Left ventricle myocardium inferior (tissue), 1 donor: ENCODE measurements around the gene REC114. TPM values are rescaled to one million over a fixed set of nuclear protein-coding genes. Genes with fewer than 3 reads are reported as not detected.
"Not testable (repeated sequence)": the region's sequence is repeated elsewhere in the genome, so short reads cannot be mapped to it uniquely, and the experiment has no call there.

Experiments
- DNase-seq: peaks from one replicate; pipeline ENCODE4 v3.0.0-alpha.2; 2020
- H3K27ac ChIP-seq: fragments of 200-600 bp; replicated peaks from 2 replicates; pipeline ENCODE4 v1.8.0; 2021
- H3K27me3 ChIP-seq: fragments of 200-600 bp; 2 replicates; pipeline ENCODE4 v1.8.0; 2021; ENCODE audit warnings: low read depth
- H3K36me3 ChIP-seq: fragments of 200-600 bp; 2 replicates; pipeline ENCODE4 v1.8.0; 2021
- H3K4me1 ChIP-seq: fragments of 200-600 bp; 2 replicates; pipeline ENCODE4 v1.8.0; 2021
- H3K4me3 ChIP-seq: fragments of 200-600 bp; 2 replicates; pipeline ENCODE4 v1.8.0; 2021; ENCODE audit warnings: mild to moderate bottlenecking, moderate library complexity
- H3K9me3 ChIP-seq: fragments of 200-600 bp; replicated peaks from 2 replicates; pipeline ENCODE4 v1.8.0; 2021
- CTCF ChIP-seq: fragments of 200-600 bp; IDR thresholded peaks from 2 replicates; pipeline ENCODE4 v1.8.0; 2021; ENCODE audit warnings: antibody characterized with exemption, mild to moderate bottlenecking, borderline replicate concordance
- intact Hi-C: fragments of 100-400 bp; cut with micrococcal nuclease; formaldehyde crosslinking; loops from one replicate; pipeline ENCODE4 v1.11.0; 2022
- total RNA-seq: library from RNA; stranded (reverse); fragmentation: NEBNext Ultra II Directional; extraction: Animal tissue kit (Norgen Biotek cat#: 25700); gene quantifications from one replicate; pipeline ENCODE4 v1.2.1, GENCODE V29; 2021
- donor health status: DM: no; HTN: yes; CAD: no; lungs with severe emphysema.

The REC114 gene
- total RNA-seq, 1 donor from 2014 or later, result 1.4 TPM

GRCh38 chr15:73398861-73399260 lies 44.1 kb upstream of the REC114 start:
- H3K4me3 ChIP-seq, result no peak overlapping the region
- H3K27me3 ChIP-seq, result peaks cover 3% of the 10 kb centered on the region
- no peak for TF ChIP-seq CTCF
- intact Hi-C loops, result no loop called here
- peaks cover 30% of the 10 kb centered on the region for H3K4me1 ChIP-seq
- no peak overlapping the region for H3K27ac ChIP-seq
- no peak for DNase-seq
- no peaks in the 10 kb centered on the region for H3K9me3 ChIP-seq
- no peaks in the 10 kb centered on the region for H3K36me3 ChIP-seq

GRCh38 chr15:73400222-73400621 lies 42.7 kb upstream of the REC114 start:
- H3K27me3 ChIP-seq, H3K9me3 ChIP-seq, H3K27ac ChIP-seq, H3K4me3 ChIP-seq, DNase-seq, intact Hi-C loops, H3K36me3 ChIP-seq: not testable (repeated sequence)
- H3K4me1 ChIP-seq, result peaks cover 17% of the 10 kb centered on the region

GRCh38 chr15:73403171-73403570 lies 39.8 kb upstream of the REC114 start:
- intact Hi-C loops, result no loop called here

GRCh38 chr15:73414876-73415275 lies 28.1 kb upstream of the REC114 start:
- Histone ChIP-seq H3K4me1 (no peaks in the 10 kb centered on the region), H3K4me3 (no peak overlapping the region), H3K27me3 (peaks cover 16% of the 10 kb centered on the region), H3K27ac (no peak overlapping the region), H3K36me3 (no peaks in the 10 kb centered on the region), H3K9me3 (no peaks in the 10 kb centered on the region)
- intact Hi-C loops, result no loop called here
- DNase-seq, result no peak
- TF ChIP-seq CTCF, result no peak

More at GRCh38 chr15:73403171-73403570, 39.8 kb upstream of the REC114 start:
- Histone ChIP-seq H3K36me3 (no peaks in the 10 kb centered on the region), H3K27me3 (peaks cover 5% of the 10 kb centered on the region), H3K27ac (no peak overlapping the region), H3K4me1 (no peaks in the 10 kb centered on the region), H3K9me3 (no peaks in the 10 kb centered on the region), H3K4me3 (no peak overlapping the region)
- no peak for DNase-seq
- TF ChIP-seq CTCF, result no peak

- intact Hi-C loops, result no loop called here
- no peak overlapping the region for H3K27ac ChIP-seq
- H3K27me3 ChIP-seq, result peaks cover 18% of the 10 kb centered on the region
- no peaks in the 10 kb centered on the region for H3K4me1 ChIP-seq
- DNase-seq, result no peak
- no peak for TF ChIP-seq CTCF
- no peaks in the 10 kb centered on the region for H3K36me3 ChIP-seq
- no peaks in the 10 kb centered on the region for H3K9me3 ChIP-seq
- no peak overlapping the region for H3K4me3 ChIP-seq
These were observed 18.5 kb upstream of the REC114 start for GRCh38 chr15:73424506-73424905.

GRCh38 chr15:73425510-73425909 lies 17.5 kb upstream of the REC114 start:
- Histone ChIP-seq H3K27me3 (peaks cover 18% of the 10 kb centered on the region), H3K4me3 (no peak overlapping the region), H3K27ac (no peak overlapping the region), H3K9me3 (no peaks in the 10 kb centered on the region), H3K4me1 (no peaks in the 10 kb centered on the region), H3K36me3 (no peaks in the 10 kb centered on the region)
- intact Hi-C loops, result no loop called here
- no peak for TF ChIP-seq CTCF
- DNase-seq, result no peak
